GM18951 (cell line): ENCODE results near the gene CEP41.

ENCODE experiments used
- POLR2A ChIP-seq: IDR thresholded peaks from 4 replicates; pipeline ENCODE4 v1.6.1; 2011; ENCODE audit warnings: mild to moderate bottlenecking; ENCODE audit not compliant: insufficient read length, insufficient read depth; ENCODE audit errors: extremely low read depth
- in situ Hi-C: fragments of 300-500 bp; cut with MboI; formaldehyde crosslinking; loops from one replicate; pipeline ENCODE4 v1.12.0; 2022; ENCODE audit warnings: low sequenced_read_pairs, mixed read lengths, inconsistent platforms; ENCODE audit not compliant: unreplicated experiment

Gene CEP41

DNA sequence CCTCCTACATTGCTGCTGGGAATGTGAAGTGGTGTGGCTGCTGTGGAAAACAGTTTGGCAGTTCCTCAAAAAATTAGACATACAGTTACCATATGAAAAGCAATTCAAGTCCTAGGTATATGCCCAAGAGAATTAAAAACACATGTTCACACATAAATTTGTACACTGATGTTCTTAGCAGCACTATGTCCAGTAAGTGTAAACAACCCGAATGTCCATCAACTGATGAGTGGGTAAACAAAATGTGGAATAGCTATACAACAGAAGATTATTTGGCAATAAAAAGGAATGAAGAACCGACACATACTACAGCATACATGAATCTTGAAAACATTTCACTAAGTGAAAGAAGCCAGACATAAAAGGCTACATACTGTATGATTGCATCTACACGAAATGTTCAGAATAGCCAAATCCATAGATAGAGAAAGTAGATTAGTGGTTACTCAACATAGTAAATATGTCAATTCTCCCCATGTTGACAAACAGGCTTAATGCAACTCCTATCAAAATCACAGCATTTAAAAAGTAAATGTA lies 17.2 kb downstream of the CEP41 start:
- no peak for TF ChIP-seq POLR2A

DNA sequence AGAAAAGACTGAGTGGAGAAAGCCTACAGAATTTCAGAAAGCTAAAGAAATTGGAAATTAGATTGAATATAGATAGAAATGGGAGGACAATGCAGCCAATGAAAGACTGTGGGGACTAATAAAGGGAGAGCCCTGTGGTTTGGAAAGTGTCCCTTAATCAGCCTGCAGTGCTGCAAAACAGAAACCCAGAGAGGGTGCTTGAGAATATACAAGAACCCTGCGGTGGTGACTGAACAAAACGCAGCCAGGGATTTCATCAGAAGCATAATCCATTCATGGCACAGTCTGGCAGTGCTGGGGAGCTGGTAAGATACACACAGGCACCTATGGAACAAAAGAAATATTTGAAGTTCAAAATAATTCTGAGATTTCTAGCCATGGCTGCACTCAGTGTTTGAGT lies 19.1 kb downstream of the CEP41 start:
- no peak for TF ChIP-seq POLR2A
- in situ Hi-C loops, result no loop called here

More for the DNA sequence above, 17.2 kb downstream of the CEP41 start:
- in situ Hi-C loops, result no loop called here

DNA sequence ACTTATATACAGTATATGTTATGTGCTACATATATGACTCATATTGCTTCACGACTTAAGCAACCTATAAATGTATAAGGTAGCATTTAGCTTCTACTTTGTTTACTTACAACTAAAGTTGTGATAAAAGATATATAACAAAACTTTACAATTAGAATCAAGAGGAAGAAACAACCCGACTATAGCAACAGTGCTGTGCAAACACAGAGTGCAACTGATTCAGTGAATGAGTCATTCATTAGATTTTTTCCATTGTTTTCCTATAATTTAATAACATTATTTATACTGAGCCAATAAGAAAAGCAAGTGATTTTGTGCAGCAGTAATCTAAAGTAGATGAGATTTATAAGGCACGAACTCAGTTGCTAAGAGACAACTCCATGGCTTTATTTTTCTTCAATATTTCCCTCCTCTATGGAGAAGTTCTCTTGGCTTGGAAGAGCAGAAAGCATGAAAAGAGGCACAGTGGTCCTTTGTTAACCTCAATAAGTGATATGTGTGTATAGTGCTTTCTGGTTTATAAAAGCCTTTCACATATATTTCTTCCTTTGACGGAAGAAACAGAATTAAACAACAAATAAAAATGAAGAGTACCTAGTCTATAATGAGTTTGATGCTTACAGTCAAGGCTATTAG lies 19.8 kb downstream of the CEP41 start:
- TF ChIP-seq POLR2A, result no peak
- in situ Hi-C loops, result no loop called here

DNA sequence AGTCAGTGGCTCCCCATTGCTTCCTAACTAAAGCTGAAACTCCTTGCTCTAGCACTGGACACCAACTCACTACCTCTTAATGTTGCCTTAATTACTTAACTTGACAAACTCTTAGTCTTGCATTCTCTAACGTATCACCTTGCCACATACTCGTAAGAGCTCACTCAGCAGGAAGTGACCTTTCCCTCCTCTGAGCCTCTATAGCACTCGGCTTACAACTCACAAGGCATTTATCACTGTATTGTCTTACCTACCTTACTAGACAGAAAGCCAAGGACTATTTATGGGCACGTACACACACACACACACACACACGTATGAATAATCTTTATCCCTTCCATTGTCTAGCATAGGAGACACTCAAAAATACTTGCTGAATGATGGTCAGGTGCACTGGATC lies 21.2 kb downstream of the CEP41 start:
- no peak for TF ChIP-seq POLR2A
- in situ Hi-C loops, result no loop called here

DNA sequence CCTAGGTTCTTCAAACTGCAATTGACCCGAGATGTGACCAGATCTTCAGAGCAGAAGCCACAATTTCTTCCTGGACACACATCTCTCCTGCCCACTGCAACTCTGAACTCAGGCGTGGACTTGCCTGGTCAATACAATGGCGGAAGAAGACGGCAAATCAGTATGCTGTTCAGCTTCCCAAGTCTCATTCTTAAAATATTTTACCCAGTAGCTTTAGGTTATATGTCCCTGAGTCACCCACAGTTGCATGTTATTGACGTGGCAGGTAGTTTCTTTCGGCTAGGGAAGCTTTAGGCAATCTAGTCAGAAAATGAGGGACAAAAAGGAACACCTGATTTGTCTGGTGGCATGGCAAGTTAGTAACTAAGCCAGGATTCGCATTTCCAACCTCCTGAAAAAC lies 22.5 kb downstream of the CEP41 start:
- no peak for TF ChIP-seq POLR2A
- in situ Hi-C loops, result no loop called here

DNA sequence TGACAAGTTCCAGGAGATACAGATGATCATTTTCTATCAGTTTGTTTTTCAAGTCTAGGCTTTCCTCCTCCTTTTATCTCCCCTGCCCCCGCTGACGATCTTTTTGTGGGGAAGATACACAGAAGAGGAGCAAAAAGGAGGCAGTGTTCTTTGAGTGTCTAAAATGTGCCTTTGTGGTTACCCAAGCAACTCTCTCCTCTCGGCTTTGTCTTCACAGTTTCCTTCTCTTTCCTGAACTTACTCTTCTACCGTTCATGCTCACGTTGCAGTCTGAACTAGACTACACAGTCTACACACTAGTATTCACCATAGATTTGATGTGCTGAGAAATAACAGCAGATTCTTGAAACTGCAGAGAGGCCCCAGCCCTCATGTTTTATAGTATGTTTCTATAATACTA lies 23.6 kb downstream of the CEP41 start:
- no peak for TF ChIP-seq POLR2A
- in situ Hi-C loops, result no loop called here

DNA sequence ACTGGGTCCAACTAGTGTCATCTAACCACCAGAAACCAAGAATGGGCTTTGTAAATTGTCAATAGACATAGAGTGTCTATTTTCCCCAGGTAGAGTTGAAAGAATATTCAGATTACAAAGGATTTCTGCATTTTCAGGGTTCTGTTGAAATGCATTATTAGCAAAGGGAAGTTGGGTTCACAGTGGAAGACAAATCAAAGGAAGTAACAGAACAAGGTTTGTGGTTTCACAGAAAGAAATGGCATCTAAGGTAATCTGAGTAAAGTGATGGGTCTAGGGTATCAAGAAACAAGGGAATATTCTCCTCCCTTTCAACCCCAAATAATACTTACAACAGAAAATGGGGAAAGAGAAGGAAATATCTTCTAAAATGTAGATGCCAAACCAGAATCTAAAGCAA lies 25.8 kb downstream of the CEP41 start:
- in situ Hi-C loops, result no loop called here
- no peak for TF ChIP-seq POLR2A

DNA sequence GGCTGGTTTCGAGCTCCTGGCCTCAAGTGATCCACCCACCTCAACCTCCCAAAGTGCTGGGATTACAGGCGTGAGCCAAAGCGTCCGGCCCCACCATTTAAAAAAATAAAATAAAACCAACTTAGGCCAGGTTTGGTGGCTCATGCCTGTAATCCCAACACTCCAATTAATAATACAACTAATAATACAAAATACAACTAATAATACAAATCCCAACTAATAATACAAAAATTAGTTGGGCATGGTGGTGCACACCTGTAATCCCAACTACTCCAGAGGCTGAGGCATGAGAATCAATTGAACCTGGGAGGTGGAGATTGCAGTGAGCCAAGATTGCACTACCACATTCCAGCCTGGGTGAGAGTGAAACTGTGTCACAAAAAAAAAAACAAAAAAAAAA lies 27.6 kb downstream of the CEP41 start:
- TF ChIP-seq POLR2A, result no peak
- in situ Hi-C loops, result no loop called here

DNA sequence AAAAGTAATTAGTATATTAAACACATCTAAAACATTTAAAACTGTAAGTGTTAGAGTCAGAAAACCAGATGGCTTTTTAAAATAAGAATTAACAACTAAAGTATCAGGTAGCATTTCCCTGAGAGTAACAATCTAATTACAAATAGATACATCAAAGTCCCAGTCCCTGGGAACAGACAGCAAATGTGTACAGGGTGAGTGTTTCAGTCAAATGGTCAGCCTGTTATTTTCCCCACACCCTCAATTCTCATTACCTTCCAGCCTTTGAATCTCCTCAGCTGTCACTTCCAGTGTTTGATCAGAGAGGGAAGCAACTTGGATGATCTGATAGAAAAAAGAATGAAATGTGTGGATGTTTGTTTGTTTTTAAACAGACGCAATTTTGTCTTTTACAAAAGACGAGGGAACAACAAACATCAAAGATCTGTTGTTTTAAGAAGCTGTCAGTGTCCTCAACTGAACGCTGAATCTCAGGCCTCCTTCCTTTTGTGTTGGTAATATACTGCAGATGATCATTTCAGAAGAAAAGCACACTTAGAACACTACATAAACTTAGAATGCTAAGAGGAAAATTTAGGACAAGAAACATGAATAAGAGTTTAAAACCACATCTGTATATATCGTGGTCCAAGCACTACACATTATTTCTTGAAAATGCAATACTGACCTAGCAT lies 29.8 kb downstream of the CEP41 start:
- in situ Hi-C loops, result no loop called here
- TF ChIP-seq POLR2A, result no peak

DNA sequence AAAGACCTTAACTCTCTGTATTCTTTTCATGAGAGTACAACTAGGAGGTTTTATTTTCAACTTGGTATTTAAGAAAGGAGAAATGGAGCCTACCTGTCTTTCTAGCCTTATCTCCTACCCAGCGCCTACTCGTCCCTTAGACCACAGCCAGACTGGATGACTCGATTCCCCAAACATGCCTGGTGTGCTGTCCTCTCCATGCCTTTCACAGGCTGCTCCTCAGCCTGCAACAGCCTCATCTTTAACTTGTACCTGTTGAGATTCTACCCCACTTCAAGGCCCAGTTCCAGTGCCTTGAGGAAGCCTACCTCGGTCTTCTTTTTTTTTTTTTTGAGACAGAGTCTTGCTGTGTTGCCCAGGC lies 31.1 kb downstream of the CEP41 start:
- no peak for TF ChIP-seq POLR2A
- in situ Hi-C loops, result no loop called here

DNA sequence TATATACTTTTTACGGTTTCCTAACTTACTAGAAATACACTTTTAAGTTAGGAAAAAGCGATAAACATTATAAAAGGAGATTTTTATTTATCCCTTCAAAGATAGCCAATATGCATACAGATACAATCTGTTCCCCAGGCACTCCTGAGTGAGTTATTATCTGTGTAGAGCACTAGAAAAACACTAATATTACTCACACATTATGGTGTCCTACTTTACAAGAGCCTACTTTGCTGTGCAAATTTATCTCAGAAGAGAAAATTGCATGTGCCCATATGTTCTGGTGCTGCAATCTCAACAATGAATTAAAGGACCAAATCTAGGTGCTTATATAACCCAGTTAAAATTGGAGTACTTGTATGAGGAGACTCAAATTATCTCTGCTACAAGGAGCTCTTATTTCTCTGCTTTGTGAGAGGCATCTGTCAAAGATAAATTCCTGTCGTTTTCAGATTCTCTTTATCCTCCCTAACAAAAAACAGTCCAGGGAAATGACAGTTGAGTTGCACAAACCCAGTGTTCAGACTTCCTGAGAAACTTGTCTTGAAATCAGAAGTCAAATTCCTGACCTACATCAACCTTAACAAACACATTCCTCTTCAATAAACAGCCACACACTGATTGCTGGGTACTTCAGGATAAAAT lies 31.6 kb downstream of the CEP41 start:
- no peak for TF ChIP-seq POLR2A
- in situ Hi-C loops, result no loop called here

DNA sequence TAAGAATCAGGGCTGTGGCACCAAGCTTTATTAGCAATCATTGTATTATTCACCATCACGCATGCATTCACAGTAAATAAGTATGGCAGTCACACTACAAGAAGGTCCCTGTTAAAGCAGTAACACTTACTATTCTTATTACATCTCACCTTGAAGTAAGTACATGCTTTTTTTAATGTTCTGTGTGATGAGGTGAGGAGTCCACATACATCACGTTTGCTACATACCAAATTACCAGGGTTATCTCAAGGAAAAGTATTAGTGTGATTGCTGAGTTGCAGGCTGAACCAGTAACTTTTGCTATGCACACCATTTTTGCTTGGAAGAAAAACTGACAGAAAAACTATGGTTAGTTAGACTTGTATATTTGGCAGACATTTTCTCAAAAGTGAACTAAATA lies 35.8 kb downstream of the CEP41 start:
- no peak for TF ChIP-seq POLR2A
- in situ Hi-C loops, result no loop called here

DNA sequence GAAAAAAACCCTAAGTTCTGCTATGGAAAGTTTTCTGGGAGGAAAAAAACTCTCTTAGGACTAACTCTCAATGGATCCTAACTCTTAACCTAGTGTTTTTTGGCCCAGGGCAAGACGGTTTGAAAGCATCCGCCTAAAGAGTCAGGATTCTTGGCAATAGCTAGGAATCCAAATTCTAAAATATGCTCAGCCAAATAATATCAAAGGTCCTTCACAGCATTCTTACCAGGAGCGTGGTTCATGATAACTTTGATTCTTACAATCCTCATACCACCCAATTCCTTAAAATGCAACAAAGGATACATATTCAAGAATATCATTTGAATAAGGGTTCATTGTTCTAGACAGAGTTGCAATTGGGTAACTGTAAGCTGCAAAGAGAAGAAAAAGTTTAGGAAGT lies 39.2 kb downstream of the CEP41 start:
- no peak for TF ChIP-seq POLR2A
- in situ Hi-C loops, result no loop called here

DNA sequence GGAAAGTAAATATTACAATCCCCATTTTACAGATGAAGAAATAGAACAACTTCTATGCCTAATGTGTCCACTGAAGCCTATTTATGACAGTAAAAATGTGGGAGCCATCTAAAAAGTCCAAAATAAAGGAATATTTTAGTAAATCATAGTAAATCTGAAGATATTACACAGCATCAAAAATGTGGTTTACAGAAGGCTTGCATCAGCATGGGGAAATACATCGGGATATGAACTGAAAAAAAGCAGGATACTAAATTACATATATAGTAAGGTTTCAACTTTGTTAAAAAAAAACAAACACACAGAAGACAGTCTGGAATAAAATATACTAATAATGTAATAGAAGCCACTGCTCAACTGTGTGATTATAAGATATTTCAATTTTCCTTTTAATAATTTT lies 39.7 kb downstream of the CEP41 start:
- in situ Hi-C loops, result no loop called here
- no peak for TF ChIP-seq POLR2A
